ENCODE measurements around the gene RAD23B.

DNA sequence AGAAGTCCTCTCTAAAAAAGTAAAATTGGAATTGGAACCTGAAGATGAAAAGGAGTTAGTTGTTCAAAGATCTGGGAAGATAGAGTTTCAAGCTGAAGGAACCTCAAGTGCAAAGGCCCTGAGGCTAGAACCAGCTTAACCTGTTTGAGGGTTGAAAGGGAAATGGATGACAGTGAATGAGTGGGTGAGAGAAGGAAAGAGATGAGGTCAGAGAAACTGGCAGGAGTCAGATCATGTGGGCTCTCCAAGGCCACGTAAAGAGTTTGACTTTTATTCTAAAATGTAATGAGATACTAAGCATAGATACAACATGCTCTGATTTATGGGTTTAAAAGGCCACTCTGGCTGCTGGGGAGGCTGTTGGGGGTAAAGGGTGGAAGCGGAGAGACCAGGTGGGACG, 2.5 kb upstream of the RAD23B start:
- TF ChIP-seq ZFP30 (CRISPR knock-in tag; IDR thresholded peaks at IDR 0.05) = no peak
- TF ChIP-seq TOX (CRISPR knock-in tag; IDR thresholded peaks at IDR 0.05; ENCODE audit: borderline replicate concordance) = no peak
- TF ChIP-seq, protein P1, sequence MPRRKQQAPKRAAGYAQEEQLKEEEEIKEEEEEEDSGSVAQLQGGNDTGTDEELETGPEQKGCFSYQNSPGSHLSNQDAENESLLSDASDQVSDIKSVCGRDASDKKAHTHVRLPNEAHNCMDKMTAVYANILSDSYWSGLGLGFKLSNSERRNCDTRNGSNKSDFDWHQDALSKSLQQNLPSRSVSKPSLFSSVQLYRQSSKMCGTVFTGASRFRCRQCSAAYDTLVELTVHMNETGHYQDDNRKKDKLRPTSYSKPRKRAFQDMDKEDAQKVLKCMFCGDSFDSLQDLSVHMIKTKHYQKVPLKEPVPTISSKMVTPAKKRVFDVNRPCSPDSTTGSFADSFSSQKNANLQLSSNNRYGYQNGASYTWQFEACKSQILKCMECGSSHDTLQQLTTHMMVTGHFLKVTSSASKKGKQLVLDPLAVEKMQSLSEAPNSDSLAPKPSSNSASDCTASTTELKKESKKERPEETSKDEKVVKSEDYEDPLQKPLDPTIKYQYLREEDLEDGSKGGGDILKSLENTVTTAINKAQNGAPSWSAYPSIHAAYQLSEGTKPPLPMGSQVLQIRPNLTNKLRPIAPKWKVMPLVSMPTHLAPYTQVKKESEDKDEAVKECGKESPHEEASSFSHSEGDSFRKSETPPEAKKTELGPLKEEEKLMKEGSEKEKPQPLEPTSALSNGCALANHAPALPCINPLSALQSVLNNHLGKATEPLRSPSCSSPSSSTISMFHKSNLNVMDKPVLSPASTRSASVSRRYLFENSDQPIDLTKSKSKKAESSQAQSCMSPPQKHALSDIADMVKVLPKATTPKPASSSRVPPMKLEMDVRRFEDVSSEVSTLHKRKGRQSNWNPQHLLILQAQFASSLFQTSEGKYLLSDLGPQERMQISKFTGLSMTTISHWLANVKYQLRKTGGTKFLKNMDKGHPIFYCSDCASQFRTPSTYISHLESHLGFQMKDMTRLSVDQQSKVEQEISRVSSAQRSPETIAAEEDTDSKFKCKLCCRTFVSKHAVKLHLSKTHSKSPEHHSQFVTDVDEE (CRISPR knock-in tag; IDR thresholded peaks at IDR 0.05) = no peak
- no peak for TF ChIP-seq ESRRG (CRISPR knock-in tag; IDR thresholded peaks at IDR 0.05)
- no peak for TF ChIP-seq SNAI2 (CRISPR knock-in tag; IDR thresholded peaks at IDR 0.05)
- no peak for TF ChIP-seq ARNTL (CRISPR knock-in tag; IDR thresholded peaks at IDR 0.05; ENCODE audit: borderline replicate concordance, low read depth)
- TF ChIP-seq, protein P2, sequence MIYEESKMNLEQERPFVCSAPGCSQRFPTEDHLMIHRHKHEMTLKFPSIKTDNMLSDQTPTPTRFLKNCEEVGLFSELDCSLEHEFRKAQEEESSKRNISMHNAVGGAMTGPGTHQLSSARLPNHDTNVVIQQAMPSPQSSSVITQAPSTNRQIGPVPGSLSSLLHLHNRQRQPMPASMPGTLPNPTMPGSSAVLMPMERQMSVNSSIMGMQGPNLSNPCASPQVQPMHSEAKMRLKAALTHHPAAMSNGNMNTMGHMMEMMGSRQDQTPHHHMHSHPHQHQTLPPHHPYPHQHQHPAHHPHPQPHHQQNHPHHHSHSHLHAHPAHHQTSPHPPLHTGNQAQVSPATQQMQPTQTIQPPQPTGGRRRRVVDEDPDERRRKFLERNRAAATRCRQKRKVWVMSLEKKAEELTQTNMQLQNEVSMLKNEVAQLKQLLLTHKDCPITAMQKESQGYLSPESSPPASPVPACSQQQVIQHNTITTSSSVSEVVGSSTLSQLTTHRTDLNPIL (CRISPR knock-in tag; IDR thresholded peaks at IDR 0.05; ENCODE audit: low read depth) = no peak
- TF ChIP-seq TCF4 (CRISPR knock-in tag; IDR thresholded peaks at IDR 0.05; ENCODE audit: borderline replicate concordance) = no peak
- no peak for TF ChIP-seq RARB (CRISPR knock-in tag; IDR thresholded peaks at IDR 0.05)
- TF ChIP-seq OSR1 (CRISPR knock-in tag; IDR thresholded peaks at IDR 0.05) = no peak
- no peak for TF ChIP-seq ZNF8 (CRISPR knock-in tag; IDR thresholded peaks at IDR 0.05)
- TF ChIP-seq, protein P3, sequence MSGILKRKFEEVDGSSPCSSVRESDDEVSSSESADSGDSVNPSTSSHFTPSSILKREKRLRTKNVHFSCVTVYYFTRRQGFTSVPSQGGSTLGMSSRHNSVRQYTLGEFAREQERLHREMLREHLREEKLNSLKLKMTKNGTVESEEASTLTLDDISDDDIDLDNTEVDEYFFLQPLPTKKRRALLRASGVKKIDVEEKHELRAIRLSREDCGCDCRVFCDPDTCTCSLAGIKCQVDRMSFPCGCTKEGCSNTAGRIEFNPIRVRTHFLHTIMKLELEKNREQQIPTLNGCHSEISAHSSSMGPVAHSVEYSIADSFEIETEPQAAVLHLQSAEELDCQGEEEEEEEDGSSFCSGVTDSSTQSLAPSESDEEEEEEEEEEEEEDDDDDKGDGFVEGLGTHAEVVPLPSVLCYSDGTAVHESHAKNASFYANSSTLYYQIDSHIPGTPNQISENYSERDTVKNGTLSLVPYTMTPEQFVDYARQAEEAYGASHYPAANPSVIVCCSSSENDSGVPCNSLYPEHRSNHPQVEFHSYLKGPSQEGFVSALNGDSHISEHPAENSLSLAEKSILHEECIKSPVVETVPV (CRISPR knock-in tag; IDR thresholded peaks at IDR 0.05) = no peak
